OCI-LY7 (cell line): ENCODE data around the gene PSAPL1. TPM values are rescaled to one million over a fixed set of nuclear protein-coding genes. Genes with fewer than 3 reads are reported as not detected.

Experiments
- BruUV-seq: library from RNA; stranded (reverse); fragments of 400-500 nt; replicated peaks from 2 replicates; lab custom pipeline; 2021; lab: Mats Ljungman, UMichigan
- CTCF ChIA-PET: fragments of 300-600 bp; sonication (Branson Sonifier 250); formaldehyde crosslinking; loops from one replicate; lab custom pipeline; 2022; ENCODE audit warnings: antibody characterized with exemption; ENCODE audit not compliant: unreplicated experiment; lab: Charles Lee
- POLR2A ChIA-PET: fragments of 300-600 bp; sonication (Branson Sonifier 250); formaldehyde crosslinking; loops from one replicate; lab custom pipeline; 2022; ENCODE audit warnings: antibody characterized with exemption; lab: Charles Lee
- DNase-seq: peaks from one replicate; pipeline ENCODE4 v3.0.0-alpha.2; 2015; ENCODE audit warnings: low spot score
- H2AFZ ChIP-seq: fragments of 200-600 bp; sonication (generic), shearing (Covaris generic); 2 replicates; pipeline ENCODE4 v1.6.1; 2014; ENCODE audit warnings: mild to moderate bottlenecking, antibody characterized with exemption, low read length, moderate library complexity
- H3K27ac ChIP-seq: fragments of 200-600 bp; sonication (generic); 2 replicates; pipeline ENCODE4 v1.5.1; 2014; ENCODE audit warnings: mixed run types, low read depth, mild to moderate bottlenecking, moderate library complexity, low read length, inconsistent platforms; ENCODE audit not compliant: poor library complexity, severe bottlenecking
- H3K36me3 ChIP-seq: fragments of 200-600 bp; sonication (generic); 2 replicates; pipeline ENCODE4 v1.6.1; 2014; ENCODE audit warnings: mild to moderate bottlenecking, antibody characterized with exemption, low read length, moderate library complexity, mixed read lengths; ENCODE audit not compliant: insufficient read depth
- H3K4me1 ChIP-seq: fragments of 200-600 bp; sonication (generic); 2 replicates; pipeline ENCODE4 v1.5.1; 2014; ENCODE audit warnings: mild to moderate bottlenecking, low read length; ENCODE audit not compliant: insufficient read depth, poor library complexity, severe bottlenecking
- H3K4me2 ChIP-seq: fragments of 200-600 bp; sonication (generic); 2 replicates; pipeline ENCODE4 v1.6.1; 2014; ENCODE audit warnings: mild to moderate bottlenecking, low read length
- H3K4me3 ChIP-seq: fragments of 200-600 bp; sonication (generic); 2 replicates; pipeline ENCODE4 v1.5.1; 2014; ENCODE audit warnings: mild to moderate bottlenecking, low read depth, low read length; ENCODE audit not compliant: poor library complexity, severe bottlenecking
- H3K79me2 ChIP-seq: fragments of 200-600 bp; sonication (generic); 2 replicates; pipeline ENCODE4 v1.6.1; 2016; ENCODE audit warnings: low read depth, mild to moderate bottlenecking, low read length, moderate library complexity, mixed read lengths; ENCODE audit not compliant: insufficient read depth
- H3K9me2 ChIP-seq: fragments of 200-600 bp; sonication (generic); 2 replicates; pipeline ENCODE4 v1.6.1; 2016; ENCODE audit warnings: mild to moderate bottlenecking, low read length, mixed read lengths; ENCODE audit not compliant: insufficient read depth
- H3K9me3 ChIP-seq: fragments of 200-600 bp; sonication (generic); 2 replicates; pipeline ENCODE4 v1.6.1; 2014; ENCODE audit warnings: mild to moderate bottlenecking, mixed run types, low read length, mixed read lengths
- H4K20me1 ChIP-seq: fragments of 200-600 bp; sonication (generic); 2 replicates; pipeline ENCODE4 v1.6.1; 2014; ENCODE audit warnings: mild to moderate bottlenecking, antibody characterized with exemption, low read length, moderate library complexity, mixed read lengths; ENCODE audit not compliant: insufficient read depth
- EZH2phosphoT487 ChIP-seq: fragments of 200-600 bp; sonication (generic); IDR thresholded peaks from 2 replicates; pipeline ENCODE4 v1.6.1; 2018; ENCODE audit warnings: low read depth, borderline replicate concordance, mild to moderate bottlenecking, mixed run types, antibody characterized with exemption, low read length, moderate library complexity, mixed read lengths
- intact Hi-C: fragments of 100-400 bp; cut with micrococcal nuclease; formaldehyde crosslinking; loops from one replicate; pipeline ENCODE4 v1.10.0; 2022; ENCODE audit not compliant: unreplicated experiment
- total RNA-seq, 2 experiments: library from RNA; depleted of rRNA in 1 of 2; stranded (reverse); fragments of >200 nt in 1 of 2; shearing (Covaris generic) in 1 of 2; gene quantifications; 2 replicates each; pipeline ENCODE4 v1.2.3, GENCODE V29; 2014 to 2022
- TF ChIP-seq, protein P1 (sequence below): fragments of 200-600 bp; sonication (generic); conservative IDR thresholded peaks from 2 replicates; pipeline ENCODE4 v1.5.1; 2014; ENCODE audit warnings: mild to moderate bottlenecking, antibody characterized with exemption, low read length, moderate library complexity, mixed read lengths

PSAPL1 gene
- total RNA-seq, 2 experiments from 2014 or later = not detected

DNA sequence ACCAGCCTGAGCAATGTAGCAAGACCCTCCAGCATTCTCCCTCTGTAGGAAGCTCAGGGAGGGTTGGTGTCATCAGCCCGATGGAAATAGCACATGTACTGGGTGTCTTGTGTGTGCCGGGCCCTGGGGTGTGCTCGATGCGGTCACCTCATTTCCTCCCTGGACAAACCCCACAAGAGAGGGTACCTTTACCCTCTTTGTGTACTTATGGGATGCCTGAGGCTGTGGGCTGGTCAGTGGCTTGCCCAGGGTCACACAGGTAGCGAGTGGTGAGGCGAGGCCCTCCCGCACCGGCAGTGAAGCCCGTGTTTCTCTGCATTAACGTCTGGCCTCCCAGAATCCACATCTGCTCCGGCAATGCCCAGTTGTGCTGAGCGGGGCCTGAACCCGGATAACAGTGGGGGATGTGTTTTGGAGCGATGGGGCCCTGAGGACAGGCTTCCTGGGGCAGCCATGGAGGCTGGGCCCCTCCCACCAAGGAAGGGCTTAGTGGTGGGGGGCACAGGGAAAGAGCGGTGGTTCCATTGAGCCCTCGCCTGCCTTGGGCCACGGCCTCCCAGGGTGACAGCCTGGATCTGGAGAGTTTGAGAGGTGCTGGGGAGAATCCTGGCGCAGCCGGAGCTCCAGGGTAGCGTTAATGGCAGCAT, 8.1 kb downstream of the PSAPL1 start:
- CTCF ChIA-PET = no interaction called here
- intact Hi-C loops = no loop called here
- Histone ChIP-seq H3K9me2 (no peaks in the 10 kb centered on the region), H3K27ac (no peak overlapping the region), H3K4me2 (no peak overlapping the region), H3K4me1 (no peaks in the 10 kb centered on the region), H2AFZ (no peak overlapping the region), H4K20me1 (no peaks in the 10 kb centered on the region), H3K79me2 (no peaks in the 10 kb centered on the region), H3K9me3 (no peaks in the 10 kb centered on the region), H3K36me3 (no peaks in the 10 kb centered on the region), H3K4me3 (no peak overlapping the region)
- TF ChIP-seq EZH2phosphoT487 = no peak
- TF ChIP-seq, protein P1, sequence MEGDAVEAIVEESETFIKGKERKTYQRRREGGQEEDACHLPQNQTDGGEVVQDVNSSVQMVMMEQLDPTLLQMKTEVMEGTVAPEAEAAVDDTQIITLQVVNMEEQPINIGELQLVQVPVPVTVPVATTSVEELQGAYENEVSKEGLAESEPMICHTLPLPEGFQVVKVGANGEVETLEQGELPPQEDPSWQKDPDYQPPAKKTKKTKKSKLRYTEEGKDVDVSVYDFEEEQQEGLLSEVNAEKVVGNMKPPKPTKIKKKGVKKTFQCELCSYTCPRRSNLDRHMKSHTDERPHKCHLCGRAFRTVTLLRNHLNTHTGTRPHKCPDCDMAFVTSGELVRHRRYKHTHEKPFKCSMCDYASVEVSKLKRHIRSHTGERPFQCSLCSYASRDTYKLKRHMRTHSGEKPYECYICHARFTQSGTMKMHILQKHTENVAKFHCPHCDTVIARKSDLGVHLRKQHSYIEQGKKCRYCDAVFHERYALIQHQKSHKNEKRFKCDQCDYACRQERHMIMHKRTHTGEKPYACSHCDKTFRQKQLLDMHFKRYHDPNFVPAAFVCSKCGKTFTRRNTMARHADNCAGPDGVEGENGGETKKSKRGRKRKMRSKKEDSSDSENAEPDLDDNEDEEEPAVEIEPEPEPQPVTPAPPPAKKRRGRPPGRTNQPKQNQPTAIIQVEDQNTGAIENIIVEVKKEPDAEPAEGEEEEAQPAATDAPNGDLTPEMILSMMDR = no peak
- POLR2A ChIA-PET = no interaction called here
- no peak for DNase-seq
- BruUV-seq = no TSS peak

GRCh38 chr4:7425591-7426468, 8.9 kb downstream of the PSAPL1 start:
- no peaks in the 10 kb centered on the region for H3K4me1 ChIP-seq
- H3K27ac ChIP-seq = no peak overlapping the region
- H2AFZ ChIP-seq = no peak overlapping the region
- POLR2A ChIA-PET = no interaction called here
- H3K4me2 ChIP-seq = no peak overlapping the region
- H3K9me2 ChIP-seq = no peaks in the 10 kb centered on the region
- H3K36me3 ChIP-seq = no peaks in the 10 kb centered on the region
- no peak overlapping the region for H3K4me3 ChIP-seq
- DNase-seq = no peak
- H3K79me2 ChIP-seq = no peaks in the 10 kb centered on the region
- intact Hi-C loops = no loop called here
- H3K9me3 ChIP-seq = no peaks in the 10 kb centered on the region
- no TSS peak for BruUV-seq
- no peaks in the 10 kb centered on the region for H4K20me1 ChIP-seq
- TF ChIP-seq, protein P1 = no peak
- no peak for TF ChIP-seq EZH2phosphoT487
- CTCF ChIA-PET = no interaction called here

- no peaks in the 10 kb centered on the region for H3K9me3 ChIP-seq
- H3K4me2 ChIP-seq = no peak overlapping the region
- no peak for DNase-seq
- BruUV-seq = no TSS peak
- no peak overlapping the region for H3K4me3 ChIP-seq
- H3K4me1 ChIP-seq = no peaks in the 10 kb centered on the region
- H3K36me3 ChIP-seq = no peaks in the 10 kb centered on the region
- H3K27ac ChIP-seq = no peak overlapping the region
- ChIA-PET POLR2A (no interaction called here), CTCF (no interaction called here)
- no peaks in the 10 kb centered on the region for H4K20me1 ChIP-seq
- H2AFZ ChIP-seq = no peak overlapping the region
- H3K9me2 ChIP-seq = no peaks in the 10 kb centered on the region
- intact Hi-C loops = no loop called here
- TF ChIP-seq, protein P1 = no peak
- no peak for TF ChIP-seq EZH2phosphoT487
- no peaks in the 10 kb centered on the region for H3K79me2 ChIP-seq
Measured at GRCh38 chr4:7425124-7425523, 9.6 kb downstream of the PSAPL1 start.
